ENCODE data around the gene DIP2C.

- TF ChIP-seq CTCF (IDR thresholded peaks at IDR 0.05; ENCODE audit: borderline replicate concordance, extremely low read depth, low read length, poor library complexity, severe bottlenecking) (peak; percentile 63), EZH2 (IDR thresholded peaks at IDR 0.05; ENCODE audit: borderline replicate concordance, low read depth, low read length, severe bottlenecking) (no peak)
Measured at GRCh38 chr10:230758-231157, 458.7 kb downstream of the DIP2C start.

All from DND-41 (cell line).